Ovary (tissue), 3 donors: ENCODE data around the gene SIGMAR1.

Experiments
- CTCF ChIP-seq, 3 donors: fragments of 450-650 bp in 2 of 3; fragments of 200-600 bp in 1 of 3; IDR thresholded peaks; one replicate each; pipeline versions ENCODE4 v1.5.1 to v1.8.0; 2016 to 2022; ENCODE audit warnings: antibody characterized with exemption in 3 of 3, mild to moderate bottlenecking in 1 of 3
- EP300 ChIP-seq: sonication (generic); formaldehyde crosslinking; IDR thresholded peaks from one replicate; pipeline ENCODE4 v1.6.1; 2017; ENCODE audit warnings: antibody characterized with exemption
- donor health status: DM: no; HTN: no; CAD: no.

- peak; percentile 63 to 73 (median 68) for TF ChIP-seq CTCF (IDR thresholded peaks at IDR 0.05)
- TF ChIP-seq EP300: no peak
Measured at GRCh38 chr9:34633851-34634550, 3.6 kb downstream of the SIGMAR1 start.
